PC-3 (cell line): ENCODE data around the gene IFNLR1.

ENCODE experiments used
- EZH2 ChIP-seq: fragments of 300-600 bp; sonication (generic); IDR thresholded peaks from one replicate; pipeline ENCODE4 v1.6.1; 2017; ENCODE audit warnings: antibody characterized with exemption, mild to moderate bottlenecking, low read length; ENCODE audit not compliant: unreplicated experiment
- TF ChIP-seq, protein P1 (sequence below): fragments of 300-600 bp; sonication (generic); conservative IDR thresholded peaks from 2 replicates; pipeline ENCODE4 v1.5.1; 2017; ENCODE audit warnings: antibody characterized with exemption, low read depth, mild to moderate bottlenecking, low read length

DNA sequence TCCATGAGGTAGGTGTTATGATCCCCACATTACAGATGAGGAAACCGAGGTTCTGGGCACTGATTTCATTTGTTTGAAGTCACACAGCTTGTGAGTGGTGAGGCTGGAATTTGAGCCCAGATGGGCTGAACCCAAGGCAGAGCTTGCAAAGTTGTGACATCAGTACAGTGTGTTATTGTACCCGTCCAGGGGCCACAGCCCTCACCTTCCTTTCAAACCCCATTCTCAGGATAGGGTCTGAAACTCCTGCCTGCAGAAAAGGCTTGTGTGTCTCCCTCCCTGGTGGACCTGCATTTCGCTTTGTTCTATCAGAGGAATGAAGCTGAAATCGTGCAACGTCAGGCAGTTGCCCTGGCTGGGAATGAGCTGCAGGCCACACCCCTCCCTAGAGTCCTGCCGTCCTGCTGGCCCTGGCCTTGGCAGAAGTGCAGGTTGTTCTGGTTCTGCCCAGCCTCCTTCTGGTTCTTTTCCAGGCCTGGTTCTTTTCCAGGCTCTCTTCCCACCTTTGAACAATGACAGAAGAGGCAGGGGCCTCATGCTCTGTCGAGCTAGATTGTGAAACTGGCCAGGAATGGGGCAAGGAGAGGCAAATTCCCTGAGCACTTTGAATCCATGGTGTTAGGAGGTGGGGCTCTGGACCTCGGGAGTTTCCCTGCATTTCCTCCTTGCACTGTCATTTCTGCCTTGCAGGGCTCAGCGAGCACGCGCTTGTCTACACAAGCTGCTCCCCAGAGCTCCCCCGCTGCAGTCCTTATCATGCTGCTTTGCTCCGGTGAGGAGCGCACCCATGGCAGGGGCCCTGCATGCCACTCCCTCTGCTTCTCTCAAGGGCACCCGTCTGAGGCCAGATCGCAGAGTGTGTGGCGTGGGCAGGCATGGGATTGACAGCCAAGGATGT lies 67.0 kb downstream of the IFNLR1 start:
- TF ChIP-seq, protein P1, sequence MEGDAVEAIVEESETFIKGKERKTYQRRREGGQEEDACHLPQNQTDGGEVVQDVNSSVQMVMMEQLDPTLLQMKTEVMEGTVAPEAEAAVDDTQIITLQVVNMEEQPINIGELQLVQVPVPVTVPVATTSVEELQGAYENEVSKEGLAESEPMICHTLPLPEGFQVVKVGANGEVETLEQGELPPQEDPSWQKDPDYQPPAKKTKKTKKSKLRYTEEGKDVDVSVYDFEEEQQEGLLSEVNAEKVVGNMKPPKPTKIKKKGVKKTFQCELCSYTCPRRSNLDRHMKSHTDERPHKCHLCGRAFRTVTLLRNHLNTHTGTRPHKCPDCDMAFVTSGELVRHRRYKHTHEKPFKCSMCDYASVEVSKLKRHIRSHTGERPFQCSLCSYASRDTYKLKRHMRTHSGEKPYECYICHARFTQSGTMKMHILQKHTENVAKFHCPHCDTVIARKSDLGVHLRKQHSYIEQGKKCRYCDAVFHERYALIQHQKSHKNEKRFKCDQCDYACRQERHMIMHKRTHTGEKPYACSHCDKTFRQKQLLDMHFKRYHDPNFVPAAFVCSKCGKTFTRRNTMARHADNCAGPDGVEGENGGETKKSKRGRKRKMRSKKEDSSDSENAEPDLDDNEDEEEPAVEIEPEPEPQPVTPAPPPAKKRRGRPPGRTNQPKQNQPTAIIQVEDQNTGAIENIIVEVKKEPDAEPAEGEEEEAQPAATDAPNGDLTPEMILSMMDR = no peak
- TF ChIP-seq EZH2 = no peak
